ENCODE measurements around the gene RSPH1. TPM values are rescaled to one million over a fixed set of nuclear protein-coding genes. Genes with fewer than 3 reads are reported as not detected.

Gene RSPH1
- total RNA-seq, 1 experiment from 2014 or later: 0.51 TPM

GRCh38 chr21:42424914-42425541 is 71.0 kb downstream of the RSPH1 start:
- Mint-ChIP-seq H3K27ac (ENCODE audit: low read depth, unreplicated experiment) (no peak overlapping the region), H3K27me3 (ENCODE audit: insufficient read depth, unreplicated experiment) (peaks cover 82% of the 10 kb centered on the region), H3K4me3 (ENCODE audit: unreplicated experiment) (no peak overlapping the region), H3K9me3 (ENCODE audit: unreplicated experiment) (no peaks in the 10 kb centered on the region), H3K36me3 (ENCODE audit: insufficient read depth, unreplicated experiment) (no peaks in the 10 kb centered on the region), H3K4me1 (ENCODE audit: insufficient read depth, unreplicated experiment) (no peaks in the 10 kb centered on the region)
- ChIA-PET CTCF (interaction anchor here (1.6 kb wide), 1 partner anchor 8 kb away, joined by 3 read pairs; no protein-coding TSS in a partner anchor), POLR2A (no interaction called here)
- TF ChIP-seq CTCF (IDR thresholded peaks at IDR 0.05; ENCODE audit: unreplicated experiment): no peak
- BruUV-seq (replicated peaks): no TSS peak
- no peak for DNase-seq (ENCODE audit: unreplicated experiment)
- intact Hi-C loops (cut with micrococcal nuclease): no loop called here

- BruUV-seq (replicated peaks): no TSS peak
- no peak for TF ChIP-seq CTCF (IDR thresholded peaks at IDR 0.05; ENCODE audit: unreplicated experiment)
- intact Hi-C loops (cut with micrococcal nuclease): no loop called here
- ChIA-PET POLR2A (interaction anchor here (0.7 kb wide), 1 partner anchor 14 kb away, joined by 4 read pairs; no protein-coding TSS in a partner anchor), CTCF (interaction anchor here (0.6 to 1.6 kb wide), 2 partner anchors 9 to 55 kb away, joined by 3 read pairs; no protein-coding TSS in a partner anchor)
- no peaks in the 10 kb centered on the region for H3K4me1 Mint-ChIP-seq (ENCODE audit: insufficient read depth, unreplicated experiment)
- no peaks in the 10 kb centered on the region for H3K9me3 Mint-ChIP-seq (ENCODE audit: unreplicated experiment)
- H3K27ac Mint-ChIP-seq (ENCODE audit: low read depth, unreplicated experiment): no peak overlapping the region
- no peak overlapping the region for H3K4me3 Mint-ChIP-seq (ENCODE audit: unreplicated experiment)
- peaks cover 88% of the 10 kb centered on the region for H3K27me3 Mint-ChIP-seq (ENCODE audit: insufficient read depth, unreplicated experiment)
- no peak for DNase-seq (ENCODE audit: unreplicated experiment)
- no peaks in the 10 kb centered on the region for H3K36me3 Mint-ChIP-seq (ENCODE audit: insufficient read depth, unreplicated experiment)
Observed at GRCh38 chr21:42423685-42424084, 72.3 kb downstream of the RSPH1 start.

GRCh38 chr21:42423197-42423675 is 72.8 kb downstream of the RSPH1 start:
- Mint-ChIP-seq H3K27me3 (ENCODE audit: insufficient read depth, unreplicated experiment) (peaks cover 85% of the 10 kb centered on the region), H3K4me1 (ENCODE audit: insufficient read depth, unreplicated experiment) (no peaks in the 10 kb centered on the region), H3K36me3 (ENCODE audit: insufficient read depth, unreplicated experiment) (no peaks in the 10 kb centered on the region), H3K27ac (ENCODE audit: low read depth, unreplicated experiment) (no peak overlapping the region), H3K4me3 (ENCODE audit: unreplicated experiment) (no peak overlapping the region), H3K9me3 (ENCODE audit: unreplicated experiment) (no peaks in the 10 kb centered on the region)
- no peak for DNase-seq (ENCODE audit: unreplicated experiment)
- CTCF ChIA-PET: interaction anchor here (0.6 to 1.6 kb wide), 3 partner anchors 10 to 55 kb away, joined by 3 to 4 read pairs (median 3); no protein-coding TSS in a partner anchor
- BruUV-seq (replicated peaks): no TSS peak
- intact Hi-C loops (cut with micrococcal nuclease): no loop called here
- TF ChIP-seq CTCF (IDR thresholded peaks at IDR 0.05; ENCODE audit: unreplicated experiment): no peak
- POLR2A ChIA-PET: no interaction called here

Other genes starting within 250 kb of the RSPH1 start
- gene TFF3, start 180.8 kb downstream of the RSPH1 start, total RNA-seq (2022): not detected in 2 replicates
- not detected in 2 replicates for gene TFF2, start 145.2 kb downstream of the RSPH1 start, total RNA-seq (2022)
- gene TFF1, start 129.7 kb downstream of the RSPH1 start, total RNA-seq (2022): not detected in 2 replicates
- 2.0 and 2.4 TPM in 2 replicates for gene TMPRSS3, start 100.2 kb downstream of the RSPH1 start, total RNA-seq (2022)
- gene UBASH3A, start 92.3 kb downstream of the RSPH1 start, total RNA-seq (2022): not detected in 2 replicates
- 4.9 and 7.6 TPM in 2 replicates for gene SLC37A1, start 17.6 kb upstream of the RSPH1 start, total RNA-seq (2022)
- gene PDE9A, start 157.4 kb upstream of the RSPH1 start, total RNA-seq (2022): not detected in 2 replicates